BLaER1 (cell line): ENCODE data around the gene AQP9.

Source experiments
- H3K27ac ChIP-seq: shearing (Covaris generic); formaldehyde crosslinking; 2 replicates; pipeline ENCODE4 v1.8.1; 2022
- H3K27me3 ChIP-seq: shearing (Covaris generic); formaldehyde crosslinking; 2 replicates; pipeline ENCODE4 v1.8.1; 2022
- H3K36me3 ChIP-seq: shearing (Covaris generic); formaldehyde crosslinking; 2 replicates; pipeline ENCODE4 v1.8.1; 2022
- H3K4me1 ChIP-seq: shearing (Covaris generic); formaldehyde crosslinking; 2 replicates; pipeline ENCODE4 v1.8.1; 2022
- H3K4me2 ChIP-seq: shearing (Covaris generic); formaldehyde crosslinking; 2 replicates; pipeline ENCODE4 v1.8.1; 2022
- H3K4me3 ChIP-seq: shearing (Covaris generic); formaldehyde crosslinking; 2 replicates; pipeline ENCODE4 v1.8.1; 2022
- H3K9ac ChIP-seq: shearing (Covaris generic); formaldehyde crosslinking; 2 replicates; pipeline ENCODE4 v1.8.1; 2022
- H3K9me3 ChIP-seq: shearing (Covaris generic); formaldehyde crosslinking; 2 replicates; pipeline ENCODE4 v1.8.1; 2022
- H4K20me1 ChIP-seq: shearing (Covaris generic); formaldehyde crosslinking; 2 replicates; pipeline ENCODE4 v1.8.1; 2022
- Cebpa-rat ChIP-seq: shearing (Covaris generic); IDR thresholded peaks from 2 replicates; pipeline ENCODE4 v1.8.1; 2022

Gene AQP9

GRCh38 chr15:58139276-58139988, 1.3 kb downstream of the AQP9 start:
- no peak overlapping the region for H3K27ac ChIP-seq
- H3K36me3 ChIP-seq: no peaks in the 10 kb centered on the region
- H3K4me1 ChIP-seq: no peaks in the 10 kb centered on the region
- H3K4me3 ChIP-seq: no peak overlapping the region
- no peaks in the 10 kb centered on the region for H4K20me1 ChIP-seq
- no peak overlapping the region for H3K9ac ChIP-seq
- no peak for TF ChIP-seq Cebpa-rat
- H3K9me3 ChIP-seq: no peaks in the 10 kb centered on the region
- H3K4me2 ChIP-seq: no peak overlapping the region
- no peaks in the 10 kb centered on the region for H3K27me3 ChIP-seq

- H3K36me3 ChIP-seq: no peaks in the 10 kb centered on the region
- no peaks in the 10 kb centered on the region for H3K9me3 ChIP-seq
- H3K27me3 ChIP-seq: no peaks in the 10 kb centered on the region
- no peak overlapping the region for H3K4me3 ChIP-seq
- no peak overlapping the region for H3K27ac ChIP-seq
- TF ChIP-seq Cebpa-rat: no peak
- H4K20me1 ChIP-seq: no peaks in the 10 kb centered on the region
- no peaks in the 10 kb centered on the region for H3K4me1 ChIP-seq
- H3K9ac ChIP-seq: no peak overlapping the region
- H3K4me2 ChIP-seq: no peak overlapping the region
Observed at GRCh38 chr15:58139989-58140522, 1.9 kb downstream of the AQP9 start.

- H3K9ac ChIP-seq: no peak overlapping the region
- H3K27ac ChIP-seq: no peak overlapping the region
- H3K4me3 ChIP-seq: no peak overlapping the region
- H3K9me3 ChIP-seq: no peaks in the 10 kb centered on the region
- H4K20me1 ChIP-seq: no peaks in the 10 kb centered on the region
- H3K4me2 ChIP-seq: no peak overlapping the region
- no peaks in the 10 kb centered on the region for H3K36me3 ChIP-seq
- TF ChIP-seq Cebpa-rat: no peak
- H3K27me3 ChIP-seq: no peaks in the 10 kb centered on the region
- H3K4me1 ChIP-seq: no peaks in the 10 kb centered on the region
Observed at GRCh38 chr15:58141894-58142293, 3.7 kb downstream of the AQP9 start.

GRCh38 chr15:58142827-58143461, 4.8 kb downstream of the AQP9 start:
- H3K4me3 ChIP-seq: no peak overlapping the region
- no peaks in the 10 kb centered on the region for H3K36me3 ChIP-seq
- H4K20me1 ChIP-seq: no peaks in the 10 kb centered on the region
- H3K9ac ChIP-seq: no peak overlapping the region
- H3K4me2 ChIP-seq: no peak overlapping the region
- no peak overlapping the region for H3K27ac ChIP-seq
- no peaks in the 10 kb centered on the region for H3K27me3 ChIP-seq
- H3K9me3 ChIP-seq: no peaks in the 10 kb centered on the region
- no peaks in the 10 kb centered on the region for H3K4me1 ChIP-seq
- no peak for TF ChIP-seq Cebpa-rat

- no peak overlapping the region for H3K27ac ChIP-seq
- no peaks in the 10 kb centered on the region for H3K27me3 ChIP-seq
- no peaks in the 10 kb centered on the region for H3K4me1 ChIP-seq
- no peaks in the 10 kb centered on the region for H3K36me3 ChIP-seq
- H3K4me2 ChIP-seq: no peak overlapping the region
- H3K4me3 ChIP-seq: no peak overlapping the region
- no peak overlapping the region for H3K9ac ChIP-seq
- no peaks in the 10 kb centered on the region for H3K9me3 ChIP-seq
- no peaks in the 10 kb centered on the region for H4K20me1 ChIP-seq
- TF ChIP-seq Cebpa-rat: no peak
Observed at GRCh38 chr15:58145606-58146005, 7.4 kb downstream of the AQP9 start.

- H3K36me3 ChIP-seq: no peaks in the 10 kb centered on the region
- no peak overlapping the region for H3K4me2 ChIP-seq
- H3K27me3 ChIP-seq: no peaks in the 10 kb centered on the region
- TF ChIP-seq Cebpa-rat: no peak
- H3K27ac ChIP-seq: no peak overlapping the region
- H3K4me3 ChIP-seq: no peak overlapping the region
- no peaks in the 10 kb centered on the region for H3K9me3 ChIP-seq
- H3K9ac ChIP-seq: no peak overlapping the region
- H4K20me1 ChIP-seq: no peaks in the 10 kb centered on the region
- no peaks in the 10 kb centered on the region for H3K4me1 ChIP-seq
Observed at GRCh38 chr15:58146211-58146610, 8.0 kb downstream of the AQP9 start.

- Histone ChIP-seq H3K4me1 (no peaks in the 10 kb centered on the region), H3K27ac (no peak overlapping the region), H3K9me3 (no peaks in the 10 kb centered on the region), H3K4me2 (no peak overlapping the region), H4K20me1 (no peaks in the 10 kb centered on the region), H3K27me3 (no peaks in the 10 kb centered on the region), H3K4me3 (no peak overlapping the region), H3K9ac (no peak overlapping the region), H3K36me3 (no peaks in the 10 kb centered on the region)
- TF ChIP-seq Cebpa-rat: no peak
Observed at GRCh38 chr15:58146749-58147148, 8.6 kb downstream of the AQP9 start.

- H3K9ac ChIP-seq: no peak overlapping the region
- H3K36me3 ChIP-seq: no peaks in the 10 kb centered on the region
- H4K20me1 ChIP-seq: no peaks in the 10 kb centered on the region
- no peaks in the 10 kb centered on the region for H3K4me1 ChIP-seq
- no peaks in the 10 kb centered on the region for H3K9me3 ChIP-seq
- H3K27me3 ChIP-seq: no peaks in the 10 kb centered on the region
- no peak for TF ChIP-seq Cebpa-rat
- H3K4me3 ChIP-seq: no peak overlapping the region
- no peak overlapping the region for H3K27ac ChIP-seq
- H3K4me2 ChIP-seq: no peak overlapping the region
Observed at GRCh38 chr15:58147171-58147611, 9.0 kb downstream of the AQP9 start.

GRCh38 chr15:58148120-58148519, 9.9 kb downstream of the AQP9 start:
- Histone ChIP-seq H4K20me1 (no peaks in the 10 kb centered on the region), H3K4me2 (no peak overlapping the region), H3K36me3 (no peaks in the 10 kb centered on the region)

GRCh38 chr15:58148633-58149445, 10.7 kb downstream of the AQP9 start:
- no peaks in the 10 kb centered on the region for H3K27me3 ChIP-seq
- H3K9ac ChIP-seq: no peak overlapping the region
- H3K36me3 ChIP-seq: no peaks in the 10 kb centered on the region
- H3K4me3 ChIP-seq: no peak overlapping the region
- no peak overlapping the region for H3K27ac ChIP-seq
- H4K20me1 ChIP-seq: no peaks in the 10 kb centered on the region
- no peaks in the 10 kb centered on the region for H3K4me1 ChIP-seq
- no peak for TF ChIP-seq Cebpa-rat
- H3K4me2 ChIP-seq: no peak overlapping the region
- H3K9me3 ChIP-seq: no peaks in the 10 kb centered on the region

More at GRCh38 chr15:58148120-58148519, 9.9 kb downstream of the AQP9 start:
- TF ChIP-seq Cebpa-rat: no peak
- Histone ChIP-seq H3K27me3 (no peaks in the 10 kb centered on the region), H3K27ac (no peak overlapping the region), H3K9me3 (no peaks in the 10 kb centered on the region), H3K4me1 (no peaks in the 10 kb centered on the region), H3K4me3 (no peak overlapping the region), H3K9ac (no peak overlapping the region)
